ENCODE data around the gene ZBTB8B.
"Not testable (repeated sequence)": the region's sequence is repeated elsewhere in the genome, so short reads cannot be mapped to it uniquely, and the experiment has no call there.

The ZBTB8B gene

GRCh38 chr1:32464716-32465577, at the start of gene ZBTB8B:
ZBTB8B (plus strand) TSS chr1:32465072; CDS start chr1:32470625, 5,553 bp downstream.
- H3K4me3 ChIP-seq (ENCODE audit: low read length), result peak within 1 kb of the TSS; percentile 75
- peak; percentile 59 for DNase-seq (ENCODE audit: low read depth)
- peak; percentile 2 for TF ChIP-seq CTCF (conservative IDR thresholded peaks at IDR 0.05; ENCODE audit: low read depth, low read length)

- no peak for TF ChIP-seq CTCF (conservative IDR thresholded peaks at IDR 0.05; ENCODE audit: low read depth, low read length)
- DNase-seq (ENCODE audit: low read depth), result no peak
- no peak overlapping the region for H3K4me3 ChIP-seq (ENCODE audit: low read length)
Observed at GRCh38 chr1:32421775-32422174, 43.1 kb upstream of the ZBTB8B start.

- DNase-seq (ENCODE audit: low read depth), result no peak
- H3K4me3 ChIP-seq (ENCODE audit: low read length), result peak overlapping the region; percentile 51
- TF ChIP-seq CTCF (conservative IDR thresholded peaks at IDR 0.05; ENCODE audit: low read depth, low read length), result no peak
Observed at GRCh38 chr1:32426489-32427255, 38.2 kb upstream of the ZBTB8B start.

- H3K4me3 ChIP-seq (ENCODE audit: low read length), result peak overlapping the region; percentile 51
- DNase-seq (ENCODE audit: low read depth), result no peak
- no peak for TF ChIP-seq CTCF (conservative IDR thresholded peaks at IDR 0.05; ENCODE audit: low read depth, low read length)
Observed at GRCh38 chr1:32427264-32427963, 37.5 kb upstream of the ZBTB8B start.

GRCh38 chr1:32431736-32432400, 33.0 kb upstream of the ZBTB8B start:
- no peak for DNase-seq (ENCODE audit: low read depth)
- no peak for TF ChIP-seq CTCF (conservative IDR thresholded peaks at IDR 0.05; ENCODE audit: low read depth, low read length)

GRCh38 chr1:32438136-32438535, 26.7 kb upstream of the ZBTB8B start:
- no peak for TF ChIP-seq CTCF (conservative IDR thresholded peaks at IDR 0.05; ENCODE audit: low read depth, low read length)
- no peak overlapping the region for H3K4me3 ChIP-seq (ENCODE audit: low read length)
- no peak for DNase-seq (ENCODE audit: low read depth)

More at GRCh38 chr1:32431736-32432400, 33.0 kb upstream of the ZBTB8B start:
- no peak overlapping the region for H3K4me3 ChIP-seq (ENCODE audit: low read length)

GRCh38 chr1:32438777-32439176, 26.1 kb upstream of the ZBTB8B start:
- DNase-seq (ENCODE audit: low read depth); H3K4me3 ChIP-seq (ENCODE audit: low read length): not testable (repeated sequence)

GRCh38 chr1:32441467-32441866, 23.4 kb upstream of the ZBTB8B start:
- H3K4me3 ChIP-seq (ENCODE audit: low read length); DNase-seq (ENCODE audit: low read depth): not testable (repeated sequence)
